GM19035 (cell line): ENCODE data around the gene HAVCR1.
"Not testable (repeated sequence)": the region's sequence is repeated elsewhere in the genome, so short reads cannot be mapped to it uniquely, and the experiment has no call there.

Experiments
- ATAC-seq: cut with Tn5 transposase; IDR thresholded peaks from one replicate; pipeline ENCODE4 v1.9.1; 2021; ENCODE audit not compliant: unreplicated experiment

The HAVCR1 gene

GRCh38 chr5:157050050-157050449, 8.9 kb downstream of the HAVCR1 start:
- no peak for ATAC-seq

DNA sequence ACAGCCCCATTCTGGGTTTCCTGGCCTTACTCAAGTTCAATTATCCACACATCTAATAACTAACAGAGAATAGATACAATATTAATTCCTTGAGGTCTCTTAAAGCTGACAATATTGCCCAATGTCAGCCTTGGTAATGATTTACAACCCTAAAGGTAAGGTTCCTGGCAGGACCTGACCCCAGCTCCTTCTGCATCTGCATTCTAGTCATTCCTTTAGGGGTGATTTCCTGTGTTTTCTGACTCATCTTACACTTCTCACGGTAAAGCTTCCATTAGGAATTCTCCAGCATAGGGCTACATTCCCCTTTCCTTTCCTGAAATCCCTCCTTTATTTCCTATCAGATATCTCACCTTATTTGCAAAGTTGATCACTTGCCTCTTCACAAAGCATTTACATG, 9.3 kb downstream of the HAVCR1 start:
- no peak for ATAC-seq

GRCh38 chr5:157047898-157048297, 11.0 kb downstream of the HAVCR1 start:
- ATAC-seq, result peak; percentile 59

- ATAC-seq, result not testable (repeated sequence)
These were observed 11.9 kb downstream of the HAVCR1 start for GRCh38 chr5:157047016-157047415.

GRCh38 chr5:157046041-157046440, 12.9 kb downstream of the HAVCR1 start:
- no peak for ATAC-seq

DNA sequence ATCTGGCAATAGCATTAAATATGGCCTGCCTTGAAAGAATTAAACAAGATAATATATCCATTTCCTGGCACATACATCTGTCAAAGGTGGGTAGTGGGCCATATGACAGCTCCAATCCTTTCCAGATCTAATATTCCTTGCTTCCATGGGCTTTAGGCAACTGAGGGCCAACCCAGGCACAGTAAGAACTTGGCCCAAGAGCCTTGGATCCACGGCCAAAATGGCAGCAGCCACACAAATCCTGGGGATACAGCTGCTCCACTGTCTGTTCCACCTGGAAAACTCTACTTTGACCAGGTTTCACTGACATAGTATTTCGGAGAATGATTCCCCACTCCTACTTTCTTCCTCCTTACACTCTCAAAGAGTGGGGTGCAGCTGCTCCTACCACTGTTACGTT, 13.3 kb downstream of the HAVCR1 start:
- ATAC-seq, result no peak

- ATAC-seq, result peak; percentile 52
These were observed 20.2 kb downstream of the HAVCR1 start for GRCh38 chr5:157038568-157039187.

DNA sequence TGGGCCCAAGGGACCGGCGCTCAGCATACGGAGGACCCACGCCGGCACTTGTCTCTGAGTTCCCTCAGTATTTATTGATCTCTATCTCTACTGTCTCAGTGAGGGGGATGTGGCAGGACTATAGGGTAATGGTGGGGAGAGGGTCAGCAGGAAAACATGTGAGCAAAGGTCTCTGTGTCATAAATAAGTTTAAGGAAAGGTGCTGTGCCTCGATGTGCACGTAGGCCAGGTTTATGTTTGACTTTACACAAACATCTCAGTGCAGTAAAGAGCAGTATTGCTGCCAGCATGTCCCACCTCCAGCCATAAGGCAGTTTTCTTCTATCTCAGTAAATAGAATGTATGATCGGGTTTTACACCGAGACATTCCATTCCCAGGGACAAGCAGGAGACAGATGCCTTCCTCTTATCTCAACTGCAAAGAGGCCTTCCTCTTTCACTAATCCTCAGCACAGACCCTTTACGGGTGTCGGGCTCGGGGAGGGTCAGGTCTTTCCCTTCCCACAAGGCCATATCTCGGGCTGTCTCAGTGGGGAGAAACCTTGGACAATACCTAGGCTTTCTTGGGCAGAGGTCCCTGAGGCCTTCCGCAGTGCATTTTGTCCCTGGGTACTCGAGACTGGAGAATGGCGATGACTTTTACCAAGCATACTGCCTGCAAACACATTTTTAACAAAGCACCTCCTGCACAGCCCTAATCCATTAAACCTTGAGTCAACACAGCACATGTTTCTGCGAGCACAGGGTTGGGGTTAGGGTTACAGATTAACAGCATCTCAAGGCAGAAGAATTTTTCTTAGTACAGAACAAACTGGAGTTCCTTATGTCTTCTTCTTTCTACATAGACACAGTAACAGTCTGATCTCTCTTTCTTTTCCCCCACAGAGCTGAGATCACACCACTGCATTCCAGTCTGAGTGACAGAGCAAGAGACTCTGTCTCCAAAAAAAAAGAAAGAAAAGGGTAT, 24.5 kb downstream of the HAVCR1 start:
- ATAC-seq, result not testable (repeated sequence)

GRCh38 chr5:157033071-157033583, 25.8 kb downstream of the HAVCR1 start:
- ATAC-seq, result no peak

DNA sequence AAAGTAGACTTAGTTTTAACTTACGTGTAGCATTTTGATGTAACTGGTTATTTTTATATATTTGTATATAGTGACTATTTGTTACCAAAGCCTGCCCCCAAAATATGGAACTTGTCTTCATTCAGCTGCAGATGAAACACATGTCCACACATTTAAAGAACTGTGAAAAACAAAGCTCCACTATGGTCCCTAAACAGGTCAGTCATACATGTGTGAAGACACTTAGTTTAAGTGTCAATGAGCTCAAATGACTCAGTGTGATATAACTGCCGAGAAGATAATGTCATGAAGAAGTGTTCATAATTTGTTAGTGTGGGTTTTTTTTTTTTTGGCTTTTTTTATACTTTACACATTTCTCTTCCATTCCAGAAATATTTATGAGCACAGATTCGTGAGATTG, 28.2 kb downstream of the HAVCR1 start:
- ATAC-seq, result no peak

DNA sequence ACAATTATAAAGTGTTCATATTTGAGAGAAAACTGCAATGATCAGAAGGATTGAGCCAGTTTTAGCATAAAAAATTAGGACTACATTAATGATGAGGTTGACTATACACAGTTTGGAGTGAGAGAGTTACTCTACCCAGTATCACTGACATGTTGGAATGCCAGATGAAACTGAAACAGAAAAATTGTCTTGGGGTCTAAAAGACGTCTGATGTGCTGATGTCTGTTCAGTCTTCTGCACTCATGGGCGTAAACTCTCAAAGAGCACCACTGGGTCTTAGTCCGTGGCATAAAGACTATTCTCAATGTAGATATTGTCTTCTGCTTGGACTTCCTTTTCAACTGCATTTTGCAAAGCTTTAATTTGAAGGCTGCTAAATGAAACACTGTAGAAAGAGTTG, 29.5 kb downstream of the HAVCR1 start:
- ATAC-seq, result no peak

DNA sequence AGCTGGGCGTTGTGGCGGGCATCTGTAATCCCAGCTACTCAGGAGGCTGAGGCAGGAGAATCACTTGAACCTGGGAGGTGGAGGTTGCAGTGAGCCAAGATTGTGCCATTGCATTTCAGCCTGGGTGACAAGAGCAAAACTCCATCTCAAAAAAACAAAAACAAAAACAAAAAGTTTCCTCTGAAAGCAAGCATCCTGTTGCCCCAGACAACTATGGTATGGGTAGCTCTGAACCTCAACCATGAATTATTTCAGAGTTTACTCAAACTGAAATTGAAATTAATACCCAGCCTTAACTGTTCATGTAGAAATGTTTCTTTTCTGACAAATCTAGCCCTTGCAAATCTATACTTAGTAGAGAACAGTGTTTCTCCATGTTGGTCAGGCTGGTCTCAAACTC, 31.3 kb downstream of the HAVCR1 start:
- ATAC-seq, result peak; percentile 92

GRCh38 chr5:157026789-157027424, 32.0 kb downstream of the HAVCR1 start:
- no peak for ATAC-seq

DNA sequence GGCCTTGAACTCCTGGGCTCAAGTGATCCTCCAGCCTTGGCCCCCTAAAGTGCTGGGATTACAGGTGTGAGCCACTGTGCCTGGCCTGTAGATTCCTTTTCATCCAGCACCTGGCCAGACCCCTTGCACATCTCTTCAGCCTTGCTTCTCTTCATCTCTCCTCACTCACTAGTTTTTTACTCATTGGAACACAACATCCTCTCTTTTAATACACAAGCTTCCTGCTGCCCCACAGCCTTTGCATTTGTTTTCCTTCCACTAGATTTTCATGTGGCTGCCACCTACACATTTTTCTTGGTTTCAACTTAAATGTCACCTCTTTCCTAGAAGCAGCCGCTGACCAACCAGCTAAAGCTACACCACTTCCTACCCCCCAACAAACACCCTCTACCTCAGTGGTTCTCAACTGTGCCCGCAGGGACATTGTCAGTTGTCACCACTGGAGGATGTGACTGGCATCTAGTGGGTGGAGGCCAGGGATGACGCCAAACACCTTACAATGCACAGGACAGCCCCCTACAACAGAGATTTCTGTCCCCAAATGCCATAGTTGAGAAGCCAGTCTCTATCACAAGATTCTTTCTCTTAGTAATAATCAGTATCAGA, 33.7 kb downstream of the HAVCR1 start:
- peak; percentile 47 for ATAC-seq

DNA sequence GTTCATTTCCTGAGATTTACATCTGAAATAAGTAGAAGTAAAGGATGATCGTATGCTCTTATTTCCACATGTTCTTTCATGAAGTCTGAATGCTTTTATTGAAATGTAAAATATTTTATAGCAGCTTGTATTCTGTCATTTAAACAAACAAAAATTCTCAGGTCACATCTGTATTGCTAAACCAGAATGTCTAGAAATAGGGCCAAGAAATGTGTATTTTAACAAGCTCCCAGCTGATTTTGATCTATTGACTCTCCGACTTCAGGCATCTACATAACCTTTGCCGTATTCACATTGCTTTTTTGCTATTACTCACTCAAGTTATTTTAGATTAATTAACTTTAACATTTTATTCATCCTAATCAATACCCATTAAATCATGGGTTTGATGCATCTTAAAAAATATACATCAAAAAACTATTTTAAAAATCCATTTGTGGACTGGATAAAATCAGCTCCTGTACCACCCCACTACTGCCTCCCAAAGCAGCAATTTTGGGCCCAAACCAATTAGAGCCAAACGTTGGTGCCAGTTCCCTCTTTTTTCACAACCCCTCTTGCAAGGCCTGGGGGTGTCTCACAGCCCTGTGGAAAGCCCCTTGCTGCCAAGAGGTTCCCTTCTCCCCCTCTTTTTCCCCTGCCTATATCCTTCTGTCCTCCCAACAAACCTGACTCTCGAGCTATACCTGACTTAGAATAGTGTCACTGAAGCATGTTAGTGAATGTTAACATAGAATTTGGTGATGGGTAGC, 34.5 kb downstream of the HAVCR1 start:
- no peak for ATAC-seq

GRCh38 chr5:157022024-157022423, 36.9 kb downstream of the HAVCR1 start:
- no peak for ATAC-seq

- no peak for ATAC-seq
These were observed 38.2 kb downstream of the HAVCR1 start for GRCh38 chr5:157020511-157021222.

DNA sequence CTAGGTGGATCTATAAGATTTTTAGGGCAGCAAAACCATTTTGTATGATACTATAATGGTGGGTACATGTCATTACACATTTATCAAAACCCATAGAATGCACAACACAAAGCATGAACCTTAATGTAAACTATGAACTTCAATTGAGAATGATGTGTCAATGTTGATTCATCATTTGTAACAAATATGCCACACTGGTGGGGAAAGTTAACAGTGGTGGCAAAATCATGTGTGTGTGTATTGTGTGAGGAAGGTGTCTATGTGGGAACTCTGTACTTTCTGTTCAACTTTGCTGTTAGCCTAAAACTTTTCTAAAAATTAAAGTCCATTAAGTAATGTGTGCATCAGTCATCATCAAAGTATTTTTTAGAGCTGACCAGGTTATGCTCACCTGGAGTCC, 38.9 kb downstream of the HAVCR1 start:
- ATAC-seq, result no peak

GRCh38 chr5:157014143-157014542, 44.8 kb downstream of the HAVCR1 start:
- not testable (repeated sequence) for ATAC-seq

DNA sequence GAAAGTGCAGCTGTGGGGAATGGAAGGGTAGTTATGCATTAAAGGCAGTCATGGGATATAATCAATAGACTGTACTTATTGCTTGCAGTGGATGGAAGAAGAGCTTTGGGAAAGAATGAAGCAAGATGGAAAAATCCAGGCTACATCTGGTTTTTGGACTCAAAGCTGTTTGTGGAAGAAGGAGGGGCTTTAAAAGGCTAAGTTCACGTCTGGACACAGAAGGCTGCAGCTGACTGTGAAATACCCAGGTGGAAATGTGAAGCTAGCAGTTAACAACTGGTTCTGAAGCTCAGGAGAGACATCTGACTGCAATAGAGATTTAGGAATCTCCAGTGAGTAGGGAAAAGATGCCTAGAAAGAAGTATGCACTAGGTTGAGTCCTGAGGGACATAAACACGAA, 52.7 kb downstream of the HAVCR1 start:
- ATAC-seq, result no peak
